ENCODE results near the gene CREB5.

Gene CREB5

DNA sequence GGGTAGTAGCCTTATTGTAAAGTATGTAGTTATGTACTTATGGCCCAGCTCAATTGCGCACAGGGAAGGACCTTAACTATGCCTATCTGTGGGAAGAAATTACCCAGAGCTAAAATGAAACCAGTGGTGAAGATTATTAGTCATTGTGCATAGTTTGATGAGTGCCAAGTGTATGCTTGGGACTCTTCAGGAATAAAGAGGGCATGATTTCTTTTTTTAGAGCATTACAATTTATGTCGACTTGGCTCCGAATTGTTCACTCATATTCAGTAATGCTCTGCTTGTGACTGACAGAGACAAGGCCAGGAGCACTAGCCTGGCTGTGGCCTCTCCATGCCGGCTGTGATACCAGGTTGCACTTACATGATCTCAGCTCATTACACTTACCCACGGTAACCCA is 276.3 kb downstream of the CREB5 start:
- FAIRE-seq = no peak

GRCh38 chr7:28695300-28696295 is 283.3 kb downstream of the CREB5 start:
- no peak for FAIRE-seq

DNA sequence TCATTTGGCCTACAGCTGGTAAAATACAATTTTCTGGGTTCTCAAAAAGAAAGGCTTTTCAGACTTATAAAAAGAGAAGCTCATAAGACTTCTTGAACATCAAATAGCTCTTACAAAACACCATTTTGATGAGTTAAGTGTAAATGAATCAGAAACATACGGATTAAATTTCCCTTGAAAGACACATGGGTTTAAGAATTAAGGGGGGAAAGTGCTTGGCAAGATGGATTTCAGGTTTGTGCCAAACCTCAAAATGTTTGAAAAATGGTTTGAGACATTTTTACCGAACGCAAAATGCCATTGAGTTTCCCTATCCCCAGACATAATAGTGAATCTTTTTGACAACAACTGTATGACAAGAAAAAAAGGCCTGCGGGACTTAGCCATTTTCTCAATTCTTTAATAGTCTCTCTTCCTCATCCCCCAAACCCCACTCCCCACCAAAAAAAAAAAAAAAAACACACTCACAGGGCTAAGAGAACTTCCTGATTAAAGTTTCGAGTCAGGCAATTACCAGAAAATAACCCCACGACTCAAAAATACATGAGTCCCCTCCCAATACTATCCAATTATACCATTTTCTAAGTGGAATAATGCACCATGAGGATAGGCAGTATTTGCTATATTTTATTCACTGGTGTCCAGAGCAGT is 285.7 kb downstream of the CREB5 start:
- no peak for FAIRE-seq

- FAIRE-seq = no peak
These were observed 286.5 kb downstream of the CREB5 start for GRCh38 chr7:28698840-28699239.

GRCh38 chr7:28700096-28700495 is 287.8 kb downstream of the CREB5 start:
- no peak for FAIRE-seq

GRCh38 chr7:28700790-28701203 is 288.5 kb downstream of the CREB5 start:
- no peak for FAIRE-seq

DNA sequence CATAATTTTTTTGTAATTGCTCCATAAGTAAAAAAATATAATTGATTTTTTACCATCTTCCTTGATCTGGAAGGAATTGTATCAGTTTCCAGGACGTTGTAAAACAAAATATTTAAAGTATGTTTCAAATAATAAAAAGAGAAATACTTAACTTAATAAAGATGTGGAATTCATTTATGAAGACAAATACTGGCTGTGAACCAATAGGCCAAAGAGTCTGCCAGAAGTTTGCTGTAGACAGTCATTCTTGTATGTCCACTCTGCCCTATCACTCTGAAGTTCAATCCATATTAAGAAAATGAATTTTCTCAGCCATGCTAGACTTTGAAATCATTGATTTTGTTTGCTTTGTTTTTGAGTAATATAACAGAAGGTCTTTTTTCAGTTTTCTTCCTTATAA is 289.4 kb downstream of the CREB5 start:
- no peak for FAIRE-seq

DNA sequence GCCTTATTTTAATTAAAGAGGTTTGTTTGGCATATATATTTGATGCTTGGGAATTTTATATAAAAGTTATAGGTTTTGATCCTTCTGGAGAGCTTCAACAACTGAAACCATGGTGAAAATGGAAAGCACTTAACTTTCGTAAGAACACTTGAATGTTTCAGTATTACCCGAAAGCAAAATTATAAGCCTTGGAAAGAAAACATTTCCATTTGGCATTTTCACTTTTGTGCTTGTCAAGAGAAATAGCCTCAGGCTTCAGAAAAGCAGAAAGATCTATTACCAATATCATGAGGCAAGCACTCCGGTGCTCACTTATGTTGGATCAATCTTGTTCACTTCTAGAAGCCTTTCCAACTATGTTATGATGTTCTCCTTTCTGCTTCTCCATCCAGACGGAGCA is 289.9 kb downstream of the CREB5 start:
- FAIRE-seq = no peak

GRCh38 chr7:28703037-28703765 is 290.9 kb downstream of the CREB5 start:
- no peak for FAIRE-seq

DNA sequence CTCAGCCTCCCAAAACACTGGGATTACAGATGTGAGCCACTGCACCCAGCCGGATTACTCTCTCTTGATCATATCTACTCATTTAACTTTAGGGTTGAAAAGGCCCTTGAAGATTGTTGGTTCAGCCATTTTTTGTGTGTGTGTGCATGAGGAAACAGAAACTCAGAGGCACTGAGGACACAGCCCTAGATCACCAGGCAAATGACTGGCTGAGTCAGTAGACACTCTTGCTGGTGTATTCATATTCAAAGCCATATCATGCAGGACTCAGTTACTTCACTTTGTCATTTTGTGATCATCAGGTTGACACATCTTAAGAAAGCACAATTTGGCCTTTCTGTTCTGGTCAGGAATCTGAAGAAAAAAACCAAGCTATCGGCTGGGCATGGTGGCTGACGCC is 292.4 kb downstream of the CREB5 start:
- no peak for FAIRE-seq

GRCh38 chr7:28705350-28705749 is 293.0 kb downstream of the CREB5 start:
- no peak for FAIRE-seq

DNA sequence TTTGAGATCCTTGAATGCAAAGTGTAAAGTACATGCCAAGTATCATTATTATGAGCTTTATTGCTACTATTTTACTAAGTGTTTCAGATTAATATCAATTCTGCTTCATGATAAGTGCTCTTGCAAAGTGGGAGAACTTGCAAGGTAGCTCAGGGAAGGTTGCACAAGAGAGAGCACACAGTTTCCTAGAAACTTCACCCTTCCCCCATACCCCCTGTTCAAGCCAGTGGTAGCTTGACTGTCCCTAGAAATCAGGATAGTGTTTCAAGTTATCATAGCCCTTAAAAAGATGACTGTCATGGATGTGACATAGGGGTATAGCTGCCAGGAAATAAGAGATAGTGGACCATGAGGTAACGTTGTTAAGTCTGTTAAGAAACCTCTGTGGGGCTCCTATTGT is 294.3 kb downstream of the CREB5 start:
- FAIRE-seq = no peak

- FAIRE-seq = no peak
These were observed 295.0 kb downstream of the CREB5 start for GRCh38 chr7:28707291-28707690.

GRCh38 chr7:28708033-28708951 is 296.0 kb downstream of the CREB5 start:
- no peak for FAIRE-seq

GRCh38 chr7:28709748-28710147 is 297.4 kb downstream of the CREB5 start:
- FAIRE-seq = no peak

- FAIRE-seq = no peak
These were observed 298.8 kb downstream of the CREB5 start for GRCh38 chr7:28711114-28711513.

GRCh38 chr7:28714459-28715120 is 302.3 kb downstream of the CREB5 start:
- no peak for FAIRE-seq

DNA sequence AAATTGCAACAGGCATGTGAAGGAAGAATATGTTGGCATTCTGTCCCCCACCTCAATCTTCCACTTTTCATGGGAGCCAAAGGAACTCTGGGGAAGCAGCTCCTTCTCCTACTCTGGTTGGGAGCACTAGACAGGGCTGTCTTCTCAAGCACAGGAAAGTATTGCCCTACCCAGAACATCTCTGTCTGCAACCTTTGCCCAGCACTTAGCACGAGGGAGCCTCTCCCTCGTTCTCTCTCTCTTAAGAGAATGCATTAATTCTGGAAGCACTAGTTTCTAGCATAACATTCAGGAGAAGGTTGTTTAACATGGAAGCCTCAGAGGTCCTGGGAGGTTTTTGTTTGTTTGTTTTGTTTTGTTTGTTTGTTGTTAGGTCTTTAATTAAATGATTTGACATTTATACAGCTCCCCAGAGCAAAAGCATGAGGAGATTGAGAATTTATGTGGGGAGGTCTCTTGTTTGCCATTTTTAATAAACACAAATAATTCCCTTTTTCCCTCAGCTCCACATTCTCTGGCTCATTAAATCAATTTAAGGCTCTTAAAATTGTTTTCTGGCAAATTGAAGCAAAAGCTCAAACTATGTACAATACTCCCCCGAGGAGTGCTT is 305.2 kb downstream of the CREB5 start:
- no peak for FAIRE-seq

- FAIRE-seq = no peak
These were observed 305.8 kb downstream of the CREB5 start for GRCh38 chr7:28718055-28718481.

DNA sequence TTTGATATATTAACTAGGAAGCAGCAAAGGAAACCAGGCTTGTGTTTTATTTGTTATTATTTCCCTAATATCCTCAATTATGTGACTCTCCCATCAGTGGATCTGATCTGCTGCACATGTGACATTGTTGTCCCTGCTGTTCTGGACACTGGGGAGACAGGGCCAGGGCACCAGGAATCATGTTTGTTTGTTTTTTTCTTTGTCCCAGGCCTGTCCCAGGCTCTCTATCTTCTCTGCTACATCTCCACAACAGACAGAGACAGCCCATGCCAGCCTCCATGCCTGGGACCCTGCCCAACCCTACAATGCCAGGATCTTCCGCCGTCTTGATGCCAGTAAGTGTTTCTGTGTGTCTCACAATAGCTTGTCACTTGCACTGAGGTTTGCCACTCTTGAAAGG is 306.2 kb downstream of the CREB5 start:
- no peak for FAIRE-seq

DNA sequence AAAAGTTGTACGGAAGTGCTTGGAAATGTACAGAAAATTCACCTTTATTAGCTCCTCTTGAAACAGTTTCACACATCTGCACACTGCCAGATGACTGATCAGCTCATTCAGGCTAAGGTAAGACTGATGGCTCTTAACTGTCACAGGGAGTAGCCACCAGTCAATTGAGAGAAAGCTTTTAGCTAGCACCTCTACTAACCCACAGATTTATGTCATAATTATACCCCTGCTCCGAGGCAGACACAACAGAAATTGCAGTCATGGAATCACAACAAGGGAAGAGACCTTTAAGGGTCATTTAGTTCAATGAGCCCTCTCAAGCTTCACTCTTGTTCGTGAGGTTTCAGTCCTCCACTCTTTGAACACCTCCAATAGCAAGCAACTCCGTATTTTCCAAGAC is 310.4 kb downstream of the CREB5 start:
- no peak for FAIRE-seq

Data from colon (tissue), 2 donors.